Measurements from ENCODE around the gene PRPSAP1.
A peak's percentile ranks its signal among the peaks of the same experiment; 100 is the strongest.

PRPSAP1 gene

GRCh38 chr17:76382803-76383545, 29.3 kb upstream of the PRPSAP1 start (continued):
- TF ChIP-seq ZNF560 (tag by site-specific recombination; IDR thresholded peaks at IDR 0.05; ENCODE audit: borderline replicate concordance) (no peak), ZNF404 (tag by site-specific recombination; IDR thresholded peaks at IDR 0.05) (no peak), ZNF354C (tag by site-specific recombination; IDR thresholded peaks at IDR 0.05; ENCODE audit: borderline replicate concordance, low read depth) (no peak), ZBTB20 (tag by site-specific recombination; IDR thresholded peaks at IDR 0.05) (peak; percentile 43; the same call in 1 of the 2 replicates), ZBTB17 (tag by site-specific recombination; IDR thresholded peaks at IDR 0.05) (peak; percentile 15; the same call in 1 of the 2 replicates), KLF1 (tag by site-specific recombination; IDR thresholded peaks at IDR 0.05) (0 out of 2 replicates have a peak, but pooled peaks have one; percentile 18), ZNF202 (tag by site-specific recombination; IDR thresholded peaks at IDR 0.05; ENCODE audit: borderline replicate concordance) (no peak), ZNF792 (tag by site-specific recombination; IDR thresholded peaks at IDR 0.05) (no peak), ZNF624 (tag by site-specific recombination; IDR thresholded peaks at IDR 0.05) (no peak), HOXD13 (CRISPR knock-in tag; IDR thresholded peaks at IDR 0.05; ENCODE audit: borderline replicate concordance) (no peak), ZNF610 (tag by site-specific recombination; IDR thresholded peaks at IDR 0.05; ENCODE audit: borderline replicate concordance) (no peak), ZNF133 (tag by site-specific recombination; IDR thresholded peaks at IDR 0.05) (no peak), ZBTB44 (tag by site-specific recombination; IDR thresholded peaks at IDR 0.05) (no peak), KLF8 (tag by site-specific recombination; IDR thresholded peaks at IDR 0.05) (peak; percentile 58), ZNF398 (tag by site-specific recombination; IDR thresholded peaks at IDR 0.05) (peak; percentile 72), ZNF426 (tag by site-specific recombination; IDR thresholded peaks at IDR 0.05) (no peak), ZNF266 (tag by site-specific recombination; IDR thresholded peaks at IDR 0.05; ENCODE audit: low read depth) (no peak), SP7 (tag by site-specific recombination; IDR thresholded peaks at IDR 0.05) (no peak), ZNF140 (tag by site-specific recombination; IDR thresholded peaks at IDR 0.05) (no peak), ZBTB21 (tag by site-specific recombination; IDR thresholded peaks at IDR 0.05) (no peak), ZNF416 (tag by site-specific recombination; IDR thresholded peaks at IDR 0.05) (no peak), ZNF280C (tag by site-specific recombination; IDR thresholded peaks at IDR 0.05) (no peak), BCL6B (tag by site-specific recombination; IDR thresholded peaks at IDR 0.05) (no peak), PRDM10 (tag by site-specific recombination; IDR thresholded peaks at IDR 0.05) (no peak), ZNF513 (tag by site-specific recombination; IDR thresholded peaks at IDR 0.05) (no peak; the same call in none of the 2 replicates), ZNF580 (tag by site-specific recombination; IDR thresholded peaks at IDR 0.05) (no peak), ZNF571 (tag by site-specific recombination; IDR thresholded peaks at IDR 0.05) (no peak)

All from HEK293 (cell line).